Measurements from ENCODE around the gene MYH9.
A peak's percentile ranks its signal among the peaks of the same experiment; 100 is the strongest.
"Not testable (repeated sequence)": the region's sequence is repeated elsewhere in the genome, so short reads cannot be mapped to it uniquely, and the experiment has no call there.

The MYH9 gene

DNA sequence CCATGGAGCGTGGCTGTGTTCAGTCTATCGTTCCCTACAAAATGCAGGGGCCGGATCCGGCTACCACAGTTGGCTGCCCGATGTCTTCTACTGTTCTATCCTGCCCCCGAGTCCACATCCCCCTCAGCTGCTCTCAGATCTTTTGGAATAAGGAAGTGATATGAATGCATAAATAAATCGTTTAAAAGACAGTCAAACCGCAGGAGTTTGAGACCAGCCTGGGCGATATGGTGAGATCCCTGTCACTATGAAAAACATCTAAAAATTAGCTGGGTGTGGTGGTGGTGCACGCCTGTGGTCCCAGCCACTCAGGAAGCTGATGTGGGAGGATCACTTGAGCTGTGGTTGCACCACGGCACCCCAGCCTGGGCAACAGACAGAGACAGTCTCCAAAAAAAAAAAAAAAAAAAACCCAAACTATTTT lies 97.8 kb downstream of the MYH9 start:
- not testable (repeated sequence) for DNase-seq

DNA sequence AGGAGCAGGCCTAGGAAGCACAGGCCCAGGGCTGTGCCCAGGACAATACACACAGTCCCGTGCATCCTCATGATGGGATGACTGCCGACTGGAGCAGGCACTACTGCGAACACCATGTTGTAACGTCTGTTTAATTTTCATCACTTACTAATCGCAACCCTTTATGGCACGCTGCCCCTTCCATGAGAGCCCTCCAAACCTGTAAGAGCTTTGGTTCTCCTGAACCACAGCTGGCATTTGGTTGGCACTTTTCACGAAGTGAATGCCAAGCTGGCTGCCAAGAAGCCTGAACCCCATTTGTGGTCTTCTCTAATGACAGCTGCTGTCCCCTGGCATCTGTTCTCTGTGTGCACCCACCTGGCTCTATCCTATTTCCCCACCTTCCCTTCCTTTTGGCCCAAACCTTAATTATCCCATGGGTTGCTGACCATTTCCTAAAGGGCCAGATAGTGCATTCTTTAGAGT lies 98.3 kb downstream of the MYH9 start:
- no peak for DNase-seq

DNA sequence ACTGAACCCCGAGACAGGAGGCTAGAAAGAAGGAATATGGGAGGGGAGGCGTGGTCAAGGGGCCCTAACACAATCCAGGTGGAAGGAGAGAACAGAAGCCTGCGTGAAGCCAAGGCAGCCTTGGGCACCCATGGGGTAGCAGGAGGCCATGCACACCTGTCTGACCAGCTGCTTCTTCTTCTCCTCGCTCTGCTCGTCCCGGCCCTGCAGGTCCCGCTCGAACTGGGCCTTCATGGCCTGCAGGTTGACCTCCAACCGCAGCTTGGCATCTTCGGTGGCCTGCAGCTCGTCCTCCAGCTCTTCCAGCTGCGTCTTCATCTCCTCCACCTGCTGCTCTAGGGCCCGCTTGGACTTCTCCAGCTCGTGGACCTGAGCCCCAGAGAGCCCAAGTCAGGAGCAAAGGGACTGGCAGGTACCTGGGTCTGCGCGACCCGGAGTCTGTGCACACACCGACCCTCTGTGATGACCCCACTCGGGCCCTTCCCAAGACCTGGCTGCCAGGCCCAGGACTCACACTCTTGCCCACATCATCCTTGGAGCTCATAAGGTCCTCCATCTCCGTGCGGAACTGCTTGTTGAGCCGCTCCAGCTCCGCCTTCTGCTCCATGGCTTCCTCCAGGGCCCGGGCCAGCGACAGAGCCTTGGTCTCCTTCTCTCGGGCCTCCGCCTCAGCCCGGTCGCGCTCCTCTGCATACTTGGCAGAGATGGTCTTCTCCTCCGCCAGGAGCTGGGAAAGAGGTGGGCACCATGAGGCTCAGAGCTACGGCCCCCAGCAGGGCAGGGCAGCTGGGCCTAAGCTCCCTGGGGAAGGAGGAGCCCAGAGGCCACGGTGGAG lies 99.0 kb downstream of the MYH9 start:
- no peak for DNase-seq

DNA sequence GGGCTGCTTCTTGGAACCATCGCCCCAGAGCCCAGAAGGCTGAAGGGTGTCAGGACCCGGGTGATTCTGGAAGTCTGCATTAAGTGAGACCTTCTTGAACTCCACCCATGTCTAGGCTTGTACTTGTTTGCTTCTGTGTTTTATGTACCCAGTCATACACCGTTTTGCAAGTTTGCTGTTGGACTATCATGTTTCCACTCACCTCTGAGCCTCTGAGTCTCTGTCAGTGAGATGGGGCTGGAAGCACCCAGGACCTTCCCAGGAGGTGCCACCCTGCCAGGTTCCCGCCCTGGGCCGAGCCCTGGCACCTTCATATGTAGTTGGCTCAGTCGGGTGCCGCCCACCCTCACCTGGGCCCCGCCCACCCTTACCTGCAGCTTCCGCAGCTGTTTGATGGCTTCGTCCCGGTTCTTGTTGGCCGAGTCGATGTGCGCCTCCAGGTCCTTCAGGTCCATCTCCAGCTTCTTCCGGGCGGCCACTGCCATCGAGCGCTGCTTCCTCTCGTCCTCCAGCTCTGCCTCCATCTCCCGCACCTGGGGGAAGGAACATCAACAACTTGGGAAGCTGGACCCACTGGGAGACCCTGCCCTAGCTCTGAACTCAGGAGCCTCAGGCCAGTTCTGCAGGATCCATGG lies 99.8 kb downstream of the MYH9 start:
- DNase-seq = no peak

DNA sequence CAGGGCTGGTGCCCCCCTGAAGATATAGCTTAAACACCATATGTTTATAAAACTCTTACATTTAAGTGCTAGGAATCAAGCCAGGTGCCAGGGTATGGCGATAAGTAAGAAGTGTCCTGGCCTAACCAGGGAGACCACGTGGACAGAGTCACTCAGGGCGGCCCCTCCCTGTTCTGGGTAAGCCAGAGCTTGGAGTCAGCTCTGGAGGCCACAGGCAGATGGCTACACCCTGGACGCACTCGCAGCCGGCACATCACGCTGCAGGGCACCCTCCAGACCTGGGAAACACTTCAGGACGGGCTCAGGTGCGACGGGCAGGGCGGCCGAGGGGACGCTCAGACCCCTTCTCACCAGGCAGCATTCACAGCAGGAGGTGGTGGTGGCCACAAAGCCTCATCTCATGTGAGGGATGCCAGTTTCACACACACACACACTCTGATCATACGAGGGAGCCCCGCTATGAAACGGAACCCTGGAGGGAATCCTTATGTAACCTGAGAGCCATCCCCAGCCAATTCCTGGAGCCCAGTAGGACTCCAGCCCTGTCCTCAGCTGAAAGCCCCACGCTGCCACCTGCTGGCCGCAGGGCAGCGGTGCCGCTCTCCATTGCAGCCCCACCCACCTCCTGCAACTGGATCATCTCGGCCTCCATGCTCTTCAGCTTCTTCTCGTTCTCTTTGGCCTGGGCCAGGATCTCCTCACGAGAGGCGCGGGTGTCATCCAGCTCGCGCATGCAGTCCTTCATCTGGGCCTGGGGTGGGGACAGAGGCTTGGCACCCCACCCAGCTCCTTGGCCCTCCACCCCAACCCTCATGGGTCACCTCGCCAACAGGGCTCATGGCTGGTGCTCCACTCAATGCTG lies 101.4 kb downstream of the MYH9 start:
- DNase-seq = peak; percentile 29

DNA sequence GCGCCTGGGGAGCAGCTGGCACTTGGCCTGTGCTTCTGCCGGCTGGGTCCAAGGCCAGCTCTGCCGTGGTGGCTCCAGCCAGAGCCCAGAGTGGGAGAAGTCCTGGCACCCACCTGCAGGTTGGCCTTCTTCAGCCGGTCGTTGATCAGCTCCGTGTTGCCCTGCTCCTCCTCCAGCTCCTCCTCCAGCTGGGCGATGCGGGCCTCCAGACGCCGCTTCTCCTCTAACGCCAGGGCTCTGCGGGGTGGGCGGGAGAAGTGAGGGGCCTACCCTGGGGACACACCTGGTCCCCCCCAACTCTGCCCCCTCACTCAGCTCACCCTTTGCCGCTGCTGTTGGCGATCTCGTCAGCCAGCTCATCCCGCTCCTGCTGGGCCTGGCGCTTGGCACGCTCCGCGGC lies 102.2 kb downstream of the MYH9 start:
- DNase-seq = no peak

DNA sequence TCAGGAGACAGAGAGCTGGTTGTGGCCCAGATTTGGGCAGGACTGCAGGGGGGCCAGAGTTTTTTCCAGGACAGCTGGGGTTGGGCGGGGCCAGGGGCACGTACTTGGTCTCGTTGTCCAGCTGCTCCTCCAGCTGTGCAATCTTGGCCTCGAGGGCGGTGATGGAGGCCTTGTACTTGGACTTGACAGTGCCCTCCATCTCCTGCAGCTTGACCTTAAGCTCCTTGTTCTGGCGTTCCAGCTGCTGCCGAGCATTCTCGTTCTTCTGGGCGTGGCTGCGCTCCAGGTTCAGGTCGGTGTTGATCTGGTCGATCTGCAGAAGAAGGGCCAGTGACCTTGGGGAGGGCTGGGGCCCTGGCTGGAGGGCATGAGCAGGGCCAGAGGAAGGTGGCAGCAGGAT lies 102.8 kb downstream of the MYH9 start:
- DNase-seq = no peak

DNA sequence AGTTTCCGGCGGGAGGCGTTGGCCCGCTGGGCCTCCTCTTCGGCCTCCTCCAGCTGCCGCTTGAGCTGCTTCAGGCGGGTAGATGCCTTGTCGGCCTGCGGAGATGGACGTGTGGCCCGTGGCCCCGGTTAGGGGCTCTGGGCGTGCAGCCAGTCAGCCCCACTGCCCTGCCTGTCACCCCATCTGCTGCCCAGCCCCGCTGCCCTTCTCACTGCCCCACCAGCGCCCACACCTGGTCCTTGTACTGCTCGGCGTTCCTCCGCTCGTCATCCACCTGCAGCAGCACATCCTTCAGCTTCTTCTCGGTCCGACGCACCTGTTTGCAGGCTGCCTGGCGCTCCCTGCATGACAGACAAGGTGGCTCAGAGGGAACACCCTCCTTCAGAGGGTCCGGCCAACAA lies 103.6 kb downstream of the MYH9 start:
- DNase-seq = no peak

DNA sequence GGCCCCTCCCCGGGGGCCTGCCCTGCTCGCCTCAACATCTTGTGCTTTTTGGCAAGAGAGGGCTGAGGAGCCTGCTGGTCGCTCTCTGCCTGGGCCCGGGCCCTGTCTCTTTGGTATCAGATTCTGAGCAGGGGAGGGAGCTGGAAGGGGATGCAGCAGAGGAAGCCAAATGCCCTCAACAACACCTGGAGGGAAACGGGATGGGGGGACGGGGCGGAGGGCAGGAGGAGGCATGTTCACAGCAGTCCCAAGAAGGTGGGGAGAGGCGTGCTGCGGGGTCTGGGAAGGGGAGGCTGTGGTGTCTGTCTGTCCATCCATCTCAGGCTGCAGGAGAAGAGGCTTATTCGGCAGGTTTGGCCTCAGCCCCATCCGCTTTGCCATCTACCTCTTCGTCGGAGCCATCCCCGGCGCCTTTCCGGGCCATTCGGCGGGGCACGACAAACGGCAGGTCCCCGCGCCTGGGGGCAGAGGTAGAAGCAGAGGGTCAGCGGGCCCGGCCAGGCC lies 105.4 kb downstream of the MYH9 start:
- DNase-seq = no peak

DNA sequence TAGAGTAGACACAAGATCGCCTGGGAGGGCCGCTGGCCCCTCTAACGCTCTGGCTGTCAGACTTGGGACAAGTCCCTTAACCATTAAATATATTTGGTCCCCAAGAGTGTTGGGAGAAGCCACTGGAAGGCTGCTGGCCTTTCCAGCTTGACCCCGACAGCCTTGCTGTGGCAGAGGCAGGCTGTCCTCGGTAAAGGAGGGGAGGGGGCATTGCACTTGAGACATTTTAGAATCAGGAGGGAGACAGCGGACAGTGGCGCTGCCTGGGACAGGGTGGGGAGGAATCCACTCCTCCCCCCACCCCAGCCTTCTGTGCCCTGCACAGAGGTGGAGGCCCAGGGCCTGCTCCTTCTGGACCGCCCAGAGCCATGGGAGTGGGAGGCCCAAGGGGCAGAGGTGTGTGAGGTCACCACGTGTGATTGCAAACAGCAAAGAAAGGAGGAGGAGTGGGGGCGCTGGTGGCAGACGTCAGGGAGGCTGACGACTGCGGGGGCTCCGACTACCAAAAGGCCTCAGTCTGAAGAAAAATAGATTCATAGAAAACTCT lies 105.9 kb downstream of the MYH9 start:
- DNase-seq = no peak

DNA sequence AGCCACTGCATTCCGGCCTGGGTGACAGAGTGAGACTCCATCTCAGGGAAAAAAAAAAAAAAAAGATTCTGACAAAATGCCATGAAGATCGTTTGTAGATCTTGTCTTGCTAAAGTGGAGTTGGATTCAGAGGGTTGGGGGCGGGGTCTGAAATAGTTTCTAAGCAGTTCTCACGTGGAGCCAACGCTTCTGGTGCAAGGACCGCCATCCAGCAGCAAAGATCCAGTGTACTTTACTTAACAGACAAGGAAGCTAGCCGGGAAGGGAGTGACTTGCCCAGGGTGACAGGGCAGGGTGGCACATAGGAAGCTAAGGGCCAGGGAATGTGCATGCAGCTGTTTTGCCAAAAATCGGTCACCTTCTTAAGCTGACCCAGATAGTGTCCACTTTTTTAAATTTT lies 107.4 kb downstream of the MYH9 start:
- DNase-seq = no peak

DNA sequence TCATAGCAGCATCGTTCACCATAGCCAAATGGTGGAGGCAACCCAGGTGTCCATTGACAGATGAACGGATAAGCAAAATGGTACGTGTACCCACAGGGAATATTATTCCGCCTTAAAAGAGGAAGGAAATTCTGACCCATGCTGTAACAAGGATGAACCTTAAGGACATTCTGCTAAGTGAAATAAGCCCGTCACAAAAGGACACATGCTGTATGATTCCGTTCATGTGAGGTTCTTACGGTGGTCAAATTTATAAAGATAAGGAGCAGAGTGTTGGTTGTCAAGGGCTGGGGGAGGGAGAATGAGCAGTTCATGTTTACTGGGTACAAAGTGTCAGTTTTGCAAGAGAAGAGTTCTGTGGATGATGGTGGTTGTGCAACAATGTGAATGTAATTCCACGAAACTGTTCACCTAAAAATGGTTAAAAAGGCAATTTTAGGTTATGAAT lies 108.5 kb downstream of the MYH9 start:
- DNase-seq = no peak

DNA sequence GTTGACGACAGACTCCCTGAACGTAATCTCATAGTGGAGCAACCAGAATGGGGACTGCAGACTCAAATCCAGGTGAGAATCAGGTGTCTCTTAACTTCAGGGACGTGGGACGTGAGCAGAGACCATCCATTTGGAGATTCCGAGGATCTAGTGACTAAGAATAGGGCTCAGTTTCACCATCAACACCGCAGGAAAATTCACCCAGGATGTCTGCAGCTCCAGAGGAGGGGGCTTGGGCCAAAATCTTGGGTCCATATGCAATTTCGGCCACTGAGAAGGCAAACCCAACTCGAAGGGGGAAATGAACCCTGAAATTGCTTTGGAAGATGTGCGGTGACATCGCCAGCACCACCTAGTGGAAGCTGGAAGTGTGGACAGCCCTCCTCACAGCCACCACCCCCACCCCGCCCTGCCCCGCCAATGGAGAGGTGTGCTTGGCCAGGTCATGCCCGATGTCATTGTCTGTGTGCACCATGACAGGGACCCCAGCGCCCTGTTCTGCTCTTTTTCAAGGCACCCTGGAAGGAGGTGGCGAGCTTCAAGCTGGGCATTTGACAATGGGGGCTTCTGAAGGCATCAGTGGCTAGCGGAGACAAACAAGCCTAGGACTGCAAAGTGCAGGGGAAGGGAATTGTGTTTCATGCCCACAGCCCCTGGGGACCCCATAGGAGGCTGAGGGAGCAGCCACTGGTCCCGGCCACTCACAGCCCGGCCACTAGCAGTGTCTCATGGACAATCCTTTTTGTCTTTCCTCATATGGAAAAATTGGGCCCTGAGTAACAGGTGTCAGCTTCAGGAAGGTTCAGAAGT lies 110.1 kb downstream of the MYH9 start:
- DNase-seq = peak; percentile 46

DNA sequence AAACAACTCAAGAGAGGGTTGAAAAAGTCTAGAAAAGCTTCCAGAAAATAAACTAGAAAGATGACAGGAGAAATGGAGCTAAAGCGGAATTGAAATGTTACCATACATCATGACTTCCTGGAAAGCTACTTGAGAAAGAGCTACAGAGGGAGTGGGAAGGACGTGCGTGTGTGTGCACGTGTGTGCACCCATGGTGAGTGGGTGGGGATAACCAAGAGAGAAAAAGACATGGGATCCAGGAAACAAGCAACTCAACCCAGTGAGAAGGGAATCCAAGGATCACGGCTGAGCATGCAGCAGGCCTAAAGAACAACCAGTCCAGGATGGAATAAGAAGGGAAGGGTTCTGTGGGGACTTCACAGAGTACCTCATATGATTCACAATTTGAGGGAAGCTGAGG lies 113.2 kb downstream of the MYH9 start:
- no peak for DNase-seq

DNA sequence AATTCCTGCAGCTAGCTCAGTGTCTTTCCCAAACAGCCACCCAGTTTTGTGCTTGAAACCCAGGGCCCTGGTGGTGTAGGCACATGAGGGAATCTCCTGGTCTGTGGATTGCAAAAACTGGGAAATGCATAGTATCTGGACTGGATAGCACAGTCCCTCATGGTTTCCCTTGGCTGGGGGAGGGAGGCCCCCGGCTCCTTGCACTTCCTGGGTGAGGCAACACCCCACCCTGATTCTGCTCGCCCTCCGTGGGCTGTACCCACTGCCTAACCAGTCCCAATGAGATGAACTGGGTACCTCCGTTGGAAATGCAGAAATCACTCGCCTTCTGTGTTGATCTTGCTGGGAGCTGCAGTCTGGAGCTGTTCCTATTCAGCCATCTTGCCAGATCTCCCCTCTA lies 115.8 kb downstream of the MYH9 start:
- not testable (repeated sequence) for DNase-seq

DNA sequence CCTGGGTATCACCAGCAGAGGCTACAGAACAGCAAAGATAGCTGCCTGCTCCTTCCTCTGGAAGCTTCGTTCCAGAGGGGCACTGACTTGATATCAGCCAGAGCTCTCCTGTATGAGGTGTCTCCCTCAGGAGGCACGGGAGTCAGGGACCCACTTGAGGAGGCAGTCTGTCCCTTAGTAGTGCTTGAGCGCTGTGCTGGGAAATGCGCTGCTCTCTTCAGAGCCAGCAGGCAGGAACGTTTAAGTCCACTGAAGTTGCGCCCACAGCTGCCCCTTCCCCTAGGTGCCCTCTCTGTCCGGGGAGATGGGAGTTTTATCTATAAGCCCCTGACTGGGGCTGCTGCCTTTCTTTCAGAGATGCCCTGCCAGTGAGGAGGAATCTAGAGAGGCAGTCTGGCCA lies 116.5 kb downstream of the MYH9 start:
- not testable (repeated sequence) for DNase-seq

DNA sequence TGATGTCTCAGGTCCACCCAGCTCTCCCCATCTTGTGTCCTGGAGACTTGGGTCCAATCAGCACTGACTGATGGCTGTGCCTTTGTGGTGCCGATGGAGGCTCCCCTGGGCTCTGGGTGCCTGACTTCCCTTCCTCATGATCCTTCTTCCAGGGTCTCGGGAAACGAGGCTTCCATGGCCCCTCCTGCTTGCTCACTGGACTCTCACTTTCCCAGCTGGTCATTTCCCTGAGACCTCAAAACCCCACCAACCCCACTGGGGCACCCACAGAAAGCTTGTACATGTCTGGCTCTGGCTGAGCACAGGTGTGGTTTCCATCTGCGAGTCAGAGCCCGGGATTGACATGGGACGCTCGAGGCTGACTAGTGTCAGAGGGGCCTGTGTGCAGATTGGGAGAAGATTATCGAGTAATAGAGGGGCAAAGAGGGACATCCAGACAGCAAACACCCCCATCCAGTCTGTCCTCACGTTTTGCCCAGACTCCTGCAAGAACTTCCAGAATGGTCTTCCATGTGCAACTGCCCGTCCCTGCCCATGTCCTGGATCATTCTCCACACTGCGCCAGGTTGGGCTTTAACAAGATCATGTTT lies 119.8 kb downstream of the MYH9 start:
- DNase-seq = no peak

DNA sequence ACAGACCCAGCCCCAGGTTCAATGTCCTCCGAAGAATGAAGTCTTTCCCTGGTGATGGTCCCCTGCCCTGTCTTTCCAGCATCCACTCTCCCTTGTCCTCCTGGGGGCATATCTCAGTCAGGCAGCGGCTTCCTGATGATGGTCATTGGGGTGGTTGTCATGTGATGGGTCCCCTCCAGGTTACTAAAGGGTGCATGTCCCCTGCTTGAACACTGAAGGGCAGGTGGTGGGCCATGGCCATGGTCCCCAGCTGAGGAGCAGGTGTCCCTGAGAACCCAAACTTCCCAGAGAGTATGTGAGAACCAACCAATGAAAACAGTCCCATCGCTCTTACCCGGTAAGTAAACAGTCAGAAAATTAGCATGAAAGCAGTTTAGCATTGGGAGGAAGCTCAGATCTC lies 120.7 kb downstream of the MYH9 start:
- no peak for DNase-seq

DNA sequence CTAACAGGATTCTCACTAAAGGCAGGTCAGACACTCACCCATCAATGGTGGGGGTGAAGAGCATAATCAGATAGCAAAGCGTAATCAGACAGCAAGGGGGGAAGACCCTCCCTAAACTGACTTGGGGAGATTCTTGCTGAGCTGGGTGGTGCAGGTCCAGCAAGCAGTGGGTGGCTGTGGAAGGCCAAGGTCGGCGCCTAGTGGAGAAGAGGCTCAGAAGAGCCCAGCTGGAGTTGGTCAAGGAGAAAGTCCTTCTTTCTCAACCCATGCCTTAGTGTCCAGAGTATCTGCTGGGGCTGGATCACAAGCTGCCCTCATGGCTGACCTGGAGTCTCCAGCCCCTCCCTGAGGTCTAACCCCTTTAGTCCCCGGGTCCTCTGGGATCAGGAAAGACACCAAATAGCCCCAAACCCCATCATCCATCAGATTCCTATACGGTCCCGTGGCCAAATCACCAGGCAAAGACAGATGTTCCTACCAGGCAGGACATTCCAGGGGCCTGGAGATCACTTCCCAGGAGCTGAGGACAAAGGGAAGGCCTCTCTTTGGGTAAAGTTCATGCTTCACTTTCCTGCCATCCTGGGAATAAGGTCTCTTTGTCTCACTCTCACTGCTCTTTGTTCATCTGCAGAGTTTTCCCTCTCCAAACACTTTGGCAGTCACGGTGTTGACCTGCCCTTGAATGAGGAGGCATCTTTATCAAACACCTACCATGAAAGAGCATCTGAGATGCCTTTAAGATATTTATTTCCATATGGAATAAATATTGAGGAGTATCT lies 123.7 kb downstream of the MYH9 start:
- not testable (repeated sequence) for DNase-seq

DNA sequence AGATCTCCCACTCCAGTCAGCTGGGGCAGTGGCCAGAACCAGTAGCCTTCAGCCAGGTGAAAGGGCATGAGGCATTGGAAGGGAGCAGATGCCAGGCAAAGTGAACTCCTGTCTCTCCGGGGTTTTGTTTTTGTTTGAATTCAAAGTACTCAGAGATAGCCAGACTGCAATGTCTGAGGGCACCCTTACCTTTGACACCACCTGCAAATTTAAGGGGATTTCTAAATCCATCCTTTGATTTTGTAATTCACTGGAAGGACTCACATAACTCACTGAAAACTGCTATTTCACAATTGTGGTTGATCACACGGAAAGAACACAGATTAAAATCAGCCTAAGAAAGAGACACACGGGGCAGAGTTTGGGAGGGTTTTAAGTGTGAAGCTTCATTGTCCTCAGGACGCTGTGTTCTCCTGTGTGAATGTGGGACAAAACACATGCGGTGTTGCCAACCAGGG lies 124.5 kb downstream of the MYH9 start:
- DNase-seq = not testable (repeated sequence)

DNA sequence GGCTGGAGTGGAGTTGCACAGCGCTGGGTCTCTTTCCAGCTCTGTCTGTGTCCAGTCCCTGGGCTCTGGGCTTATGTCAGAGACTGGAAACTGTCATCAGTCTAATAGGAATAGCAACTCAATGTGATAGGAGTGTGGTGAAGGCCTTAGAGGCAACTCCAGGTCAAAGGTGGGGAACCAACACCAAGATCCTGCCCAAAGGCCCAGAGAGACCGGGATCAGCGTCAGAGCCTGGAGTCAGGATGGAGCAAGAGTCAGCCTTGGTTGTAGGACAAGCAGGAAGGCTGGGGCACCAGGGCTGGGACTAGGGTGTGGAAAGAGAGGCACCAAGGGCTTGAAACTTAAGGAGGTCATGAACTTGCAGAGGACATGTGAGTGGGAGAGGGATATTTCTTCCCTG lies 125.5 kb downstream of the MYH9 start:
- DNase-seq = not testable (repeated sequence)
